GM12878 (cell line): ENCODE results near the gene MLLT3. TPM values are rescaled to one million over a fixed set of nuclear protein-coding genes. Genes with fewer than 3 reads are reported as not detected.
"Not testable (repeated sequence)": the region's sequence is repeated elsewhere in the genome, so short reads cannot be mapped to it uniquely, and the experiment has no call there.

Source experiments
- ATAC-seq: fragments of 200-7000 bp; cut with Tn5 transposase; 3 replicates; pipeline ENCODE4 v1.9.1; 2020; ENCODE audit warnings: mild to moderate bottlenecking, moderate library complexity
- BruUV-seq: library from RNA; stranded (reverse); fragments of 400-500 nt; replicated peaks from 2 replicates; lab custom pipeline; 2021; lab: Mats Ljungman, UMichigan
- CTCF ChIA-PET: fragments of 300-600 bp; sonication (Branson Sonifier 250); formaldehyde crosslinking; extraction: SDS; loops from one replicate; lab custom pipeline; 2021; ENCODE audit warnings: inconsistent platforms; lab: Yijun Ruan, JAX
- POLR2A ChIA-PET: fragments of 350-600 bp; formaldehyde crosslinking; extraction: SDS; loops from one replicate; lab custom pipeline; 2021; ENCODE audit warnings: inconsistent platforms; lab: Charles Lee
- RAD21 ChIA-PET: fragments of 300-600 bp; sonication (Branson Sonifier 250); formaldehyde crosslinking; loops from one replicate; lab custom pipeline; 2023; ENCODE audit warnings: antibody characterized with exemption; ENCODE audit not compliant: unreplicated experiment; lab: Charles Lee
- SMC1A ChIA-PET: fragments of 300-600 bp; sonication (Branson Sonifier 250); formaldehyde crosslinking; loops from one replicate; lab custom pipeline; 2023; ENCODE audit not compliant: unreplicated experiment, uncharacterized antibody; lab: Charles Lee
- DNase-seq: peaks from one replicate; pipeline ENCODE4 v3.0.0-alpha.2; 2011; ENCODE audit warnings: low read depth, low spot score
- FAIRE-seq: peaks from 3 replicates; lab custom pipeline; 2011; peaks lifted over from hg19 to GRCh38; lab: Jason Lieb, UNC
- H2AFZ ChIP-seq: 2 replicates; pipeline ENCODE4 v1.6.0; 2011; ENCODE audit warnings: low read depth, low read length, control low read depth; ENCODE audit not compliant: control insufficient read depth
- H3K27ac ChIP-seq: 2 replicates; pipeline ENCODE4 v1.5.1; 2011; ENCODE audit warnings: control low read depth; ENCODE audit not compliant: control insufficient read depth, insufficient read depth
- H3K27me3 ChIP-seq, 2 experiments: replicated peaks in 1 of 2; 2 replicates each; pipeline versions ENCODE4 v1.6.0 to v1.6.1; 2011; ENCODE audit warnings: low read length in 1 of 2; ENCODE audit not compliant: control insufficient read depth in 2 of 2, insufficient read depth in 2 of 2
- H3K36me3 ChIP-seq, 2 experiments: 2 replicates each; pipeline ENCODE4 v1.5.1; 2011; ENCODE audit warnings: low read length in 1 of 2; ENCODE audit not compliant: control insufficient read depth in 2 of 2, insufficient read depth in 2 of 2
- H3K4me1 ChIP-seq: 2 replicates; pipeline ENCODE4 v1.6.1; 2011; ENCODE audit warnings: mild to moderate bottlenecking, low read length, moderate library complexity, mixed read lengths; ENCODE audit not compliant: control insufficient read depth, insufficient read depth
- H3K4me2 ChIP-seq: 2 replicates; pipeline ENCODE4 v1.6.0; 2011; ENCODE audit warnings: control low read depth; ENCODE audit not compliant: control insufficient read depth, insufficient read depth
- H3K4me3 ChIP-seq: fragments of 200-600 bp; sonication (generic); 2 replicates; pipeline ENCODE4 v1.5.1; 2016
- H3K79me2 ChIP-seq: 2 replicates; pipeline ENCODE4 v1.6.0; 2011; ENCODE audit warnings: low read length; ENCODE audit not compliant: control insufficient read depth, insufficient read depth
- H3K9ac ChIP-seq: 2 replicates; pipeline ENCODE4 v1.8.0; 2011; ENCODE audit warnings: low read length, control low read depth, mixed read lengths; ENCODE audit not compliant: control insufficient read depth, insufficient read depth
- H3K9me3 ChIP-seq: replicated peaks from 3 replicates; pipeline ENCODE4 v1.5.1; 2011; ENCODE audit warnings: mild to moderate bottlenecking, low read length; ENCODE audit not compliant: control insufficient read depth, insufficient read depth
- H4K20me1 ChIP-seq: 2 replicates; pipeline ENCODE4 v1.6.0; 2011; ENCODE audit not compliant: control insufficient read depth, insufficient read depth
- ASH2L ChIP-seq: fragments of 300-600, 200-600 bp; sonication (generic); IDR thresholded peaks from 2 replicates; pipeline ENCODE4 v1.6.1; 2017; ENCODE audit warnings: low read depth, mild to moderate bottlenecking, borderline replicate concordance
- BMI1 ChIP-seq: fragments of 450-650 bp; IDR thresholded peaks from 2 replicates; pipeline ENCODE4 v1.6.1; 2016; ENCODE audit warnings: mild to moderate bottlenecking, moderate library complexity, borderline replicate concordance
- EED ChIP-seq: sonication (generic); IDR thresholded peaks from 2 replicates; pipeline ENCODE4 v1.6.1; 2016; ENCODE audit warnings: antibody characterized with exemption, low read depth
- ESRRA ChIP-seq: IDR thresholded peaks from 2 replicates; pipeline ENCODE4 v1.6.1; 2012; ENCODE audit warnings: mild to moderate bottlenecking, low read length, improper control_type of control experiment
- MEF2B ChIP-seq: fragments of 450-650 bp; IDR thresholded peaks from 2 replicates; pipeline ENCODE4 v1.6.1; 2018; ENCODE audit warnings: mild to moderate bottlenecking, moderate library complexity; ENCODE audit not compliant: partially characterized antibody, poor library complexity, severe bottlenecking
- MTA2 ChIP-seq: fragments of 450-650 bp; IDR thresholded peaks from 2 replicates; pipeline ENCODE4 v1.6.1; 2016; ENCODE audit warnings: low read depth, mild to moderate bottlenecking, moderate library complexity
- NBN ChIP-seq: fragments of 450-650 bp; IDR thresholded peaks from 2 replicates; pipeline ENCODE4 v1.6.1; 2016
- NKRF ChIP-seq: fragments of 450-650 bp; conservative IDR thresholded peaks from 2 replicates; pipeline ENCODE4 v1.6.1; 2017; ENCODE audit warnings: mild to moderate bottlenecking, moderate library complexity
- PKNOX1 ChIP-seq: fragments of 450-650 bp; IDR thresholded peaks from 2 replicates; pipeline ENCODE4 v1.6.1; 2016; ENCODE audit warnings: mild to moderate bottlenecking
- RELB ChIP-seq: fragments of 450-650 bp; IDR thresholded peaks from 2 replicates; pipeline ENCODE4 v1.6.1; 2017; ENCODE audit warnings: low read depth, mild to moderate bottlenecking, moderate library complexity
- ZBTB4 ChIP-seq: fragments of 450-650 bp; formaldehyde crosslinking; IDR thresholded peaks from 2 replicates; pipeline ENCODE4 v1.4.0; 2022; ENCODE audit warnings: mild to moderate bottlenecking, moderate library complexity
- ZSCAN29 ChIP-seq: fragments of 450-650 bp; IDR thresholded peaks from 2 replicates; pipeline ENCODE4 v1.6.1; 2017; ENCODE audit warnings: mild to moderate bottlenecking, moderate library complexity
- WGBS: methylation state at CpG from one replicate; pipeline ENCODE4 v1.1.6; 2016; ENCODE audit warnings: low lambda C conversion rate; ENCODE audit not compliant: insufficient replicate concordance, insufficient coverage; ENCODE audit errors: missing lambda C conversion rate; 5-methylcytosine and 5-hydroxymethylcytosine counted together
- in situ Hi-C: fragments of 300-500 bp; cut with MboI; formaldehyde crosslinking; loops from 9 replicates; pipeline ENCODE4 v1.14.3; 2018; ENCODE audit warnings: mixed read lengths
- intact Hi-C: fragments of 100-400 bp; cut with micrococcal nuclease; formaldehyde crosslinking; loops from one replicate; pipeline ENCODE4 v1.14.2; 2022; ENCODE audit not compliant: unreplicated experiment
- polyA plus RNA-seq, 11 experiments: library from polyadenylated mRNA; depleted of rRNA in 4 of 11; unstranded in 6 of 11; stranded (reverse) in 5 of 11; fragments of >200 nt; fragmentation: Nextera tagmentation in 4 of 11; fragmentation: Illumina TruSeq in 1 of 11; extraction: Ambion mirVana in 4 of 11; extraction: Trizol in 1 of 11; gene quantifications; 1 replicate in 1 of 11; 2 replicates in 10 of 11; pipeline versions ENCODE4 v1.2.1 to v1.2.3, GENCODE V29; 2011 to 2016; ENCODE audit warnings: inconsistent platforms in 2 of 11, missing spikeins in 2 of 11, low read depth in 1 of 11
- total RNA-seq, 4 experiments: library from RNA; depleted of rRNA in 3 of 4; stranded (reverse); fragments of >200 nt in 3 of 4; fragmentation: Illumina TruSeq in 1 of 4; extraction: Trizol in 1 of 4; gene quantifications; 2 replicates each; pipeline versions ENCODE4 v1.2.1 to v1.2.3, GENCODE V29; 2013 to 2021

The MLLT3 gene
- total and polyA plus RNA-seq, 10 of the 15 experiments (the other 5 are each of a cell fraction or from before 2014, with no cell fraction given), result 17.7 to 72.3 (median 35.6) TPM

GRCh38 chr9:20658677-20659473 lies 36.6 kb upstream of the MLLT3 start (continued):
- TF ChIP-seq ZSCAN29 (no peak), ZBTB4 (CRISPR knock-in tag) (no peak), EED (no peak), BMI1 (no peak), ESRRA (no peak)

- H3K27me3 ChIP-seq, H3K4me1 ChIP-seq, H4K20me1 ChIP-seq, H3K4me2 ChIP-seq, intact Hi-C loops, H3K36me3 ChIP-seq, FAIRE-seq, H3K9me3 ChIP-seq, DNase-seq, in situ Hi-C loops, BruUV-seq: not testable (repeated sequence)
- H2AFZ ChIP-seq, result peak overlapping the region; percentile 93
- WGBS, result 93% methylated on average over 20 of the region's 27 CpGs
- ChIA-PET SMC1A (interaction anchor here (1.4 to 6.0 kb wide), 9 partner anchors 9 to 224 kb away, joined by 3 to 199 read pairs (median 9); partner anchors contain the start of gene FOCAD), POLR2A (interaction anchor here (1.1 to 8.7 kb wide), 4 partner anchors 17 to 56 kb away, joined by 3 to 165 read pairs (median 32); partner anchors contain the start of genes FOCAD and MLLT3), RAD21 (interaction anchor here (0.7 to 6.0 kb wide), 8 partner anchors 10 to 105 kb away, joined by 3 to 176 read pairs (median 10); partner anchors contain the start of genes FOCAD and MLLT3), CTCF (interaction anchor here (0.7 to 3.4 kb wide), 6 partner anchors 9 to 36 kb away, joined by 3 to 18 read pairs (median 8); partner anchors contain the start of genes FOCAD and MLLT3)
- H3K9ac ChIP-seq, result peak overlapping the region; percentile 77
- H3K27ac ChIP-seq, result peak overlapping the region; percentile 88
- peak overlapping the region; percentile 76 for H3K4me3 ChIP-seq
- H3K79me2 ChIP-seq, result peaks cover 43% of the 10 kb centered on the region
- peak; percentile 31 for ATAC-seq
- TF ChIP-seq MEF2B (peak; percentile 11), ASH2L (peak; percentile 78; the same call in 1 of the 2 replicates), PKNOX1 (0 out of 2 replicates have a peak, but pooled peaks have one; percentile 29), RELB (peak; percentile 19; the same call in 1 of the 2 replicates), MTA2 (0 out of 2 replicates have a peak, but pooled peaks have one; percentile 24), NBN (peak; percentile 57; the same call in 1 of the 2 replicates), NKRF (peak; percentile 64; the same call in 1 of the 2 replicates)
These were observed 36.0 kb upstream of the MLLT3 start for GRCh38 chr9:20658246-20658667.
